Adrenal gland (tissue), 5 donors: ENCODE measurements around the gene SP7.
"Not testable (repeated sequence)": the region's sequence is repeated elsewhere in the genome, so short reads cannot be mapped to it uniquely, and the experiment has no call there.

Experiments used
- POLR2A ChIP-seq, 2 donors: fragments of 450-650 bp; IDR thresholded peaks; one replicate each; pipeline ENCODE4 v1.6.1; 2017; ENCODE audit warnings: antibody characterized with exemption in 2 of 2, mild to moderate bottlenecking in 2 of 2, moderate library complexity in 1 of 2
- TF ChIP-seq, protein P1 (sequence below), 6 experiments: fragments of 450-650 bp in 4 of 6; fragments of 200-600 bp in 2 of 6; sonication (generic) in 1 of 6; IDR thresholded peaks; 1 replicate in 5 of 6; 2 replicates in 1 of 6; pipeline versions ENCODE4 v1.5.1 to v1.8.0; 2016 to 2021; ENCODE audit warnings: antibody characterized with exemption in 6 of 6, mild to moderate bottlenecking in 2 of 6, moderate library complexity in 1 of 6
- donor health status: DM: no; HTN: no; CAD: no.

DNA sequence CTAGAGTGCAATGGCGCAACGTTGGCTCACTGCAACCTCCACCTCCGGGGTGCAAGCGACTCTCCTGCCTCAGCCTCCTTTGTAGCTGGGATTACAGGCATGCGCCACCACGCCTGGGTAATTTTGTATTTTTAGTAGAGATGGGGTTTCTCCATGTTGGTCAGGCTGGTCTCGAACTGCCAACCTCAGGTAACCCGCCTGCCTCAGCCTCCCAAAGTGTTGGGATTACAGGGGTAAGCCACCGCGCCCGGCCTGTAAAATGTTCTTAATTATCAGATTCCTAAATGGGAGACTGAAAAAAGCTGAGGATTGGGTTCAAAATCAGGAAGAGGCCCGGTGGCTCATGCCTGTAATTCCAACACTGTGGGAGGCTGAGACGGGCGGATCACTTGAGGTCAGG is 38.1 kb upstream of the SP7 start:
- TF ChIP-seq POLR2A (IDR thresholded peaks at IDR 0.05) = not testable (repeated sequence)
- TF ChIP-seq, protein P1, sequence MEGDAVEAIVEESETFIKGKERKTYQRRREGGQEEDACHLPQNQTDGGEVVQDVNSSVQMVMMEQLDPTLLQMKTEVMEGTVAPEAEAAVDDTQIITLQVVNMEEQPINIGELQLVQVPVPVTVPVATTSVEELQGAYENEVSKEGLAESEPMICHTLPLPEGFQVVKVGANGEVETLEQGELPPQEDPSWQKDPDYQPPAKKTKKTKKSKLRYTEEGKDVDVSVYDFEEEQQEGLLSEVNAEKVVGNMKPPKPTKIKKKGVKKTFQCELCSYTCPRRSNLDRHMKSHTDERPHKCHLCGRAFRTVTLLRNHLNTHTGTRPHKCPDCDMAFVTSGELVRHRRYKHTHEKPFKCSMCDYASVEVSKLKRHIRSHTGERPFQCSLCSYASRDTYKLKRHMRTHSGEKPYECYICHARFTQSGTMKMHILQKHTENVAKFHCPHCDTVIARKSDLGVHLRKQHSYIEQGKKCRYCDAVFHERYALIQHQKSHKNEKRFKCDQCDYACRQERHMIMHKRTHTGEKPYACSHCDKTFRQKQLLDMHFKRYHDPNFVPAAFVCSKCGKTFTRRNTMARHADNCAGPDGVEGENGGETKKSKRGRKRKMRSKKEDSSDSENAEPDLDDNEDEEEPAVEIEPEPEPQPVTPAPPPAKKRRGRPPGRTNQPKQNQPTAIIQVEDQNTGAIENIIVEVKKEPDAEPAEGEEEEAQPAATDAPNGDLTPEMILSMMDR (IDR thresholded peaks at IDR 0.05) = not testable (repeated sequence)
